Esophagus muscularis mucosa (tissue), 4 donors: ENCODE data around the gene WNT10A. TPM values are rescaled to one million over a fixed set of nuclear protein-coding genes. Genes with fewer than 3 reads are reported as not detected.
A peak's percentile ranks its signal among the peaks of the same experiment; 100 is the strongest.

Experiments
- DNase-seq: peaks from one replicate; pipeline ENCODE4 v3.0.0-alpha.2; 2017; ENCODE audit errors: extremely low spot score
- H3K27ac ChIP-seq, 4 donors: fragments of 200-600 bp; sonication (generic); replicated peaks in 1 of 4; 1 replicate in 3 of 4; 2 replicates in 1 of 4; pipeline ENCODE4 v1.5.1; 2016 to 2019; ENCODE audit warnings: mild to moderate bottlenecking in 1 of 4
- H3K27me3 ChIP-seq, 4 donors: fragments of 200-600 bp; sonication (generic); one replicate each; pipeline versions ENCODE4 v1.5.1 to v1.6.0; 2016 to 2019
- H3K36me3 ChIP-seq, 4 donors: fragments of 200-600 bp; sonication (generic); one replicate each; pipeline ENCODE4 v1.5.1; 2016 to 2019
- H3K4me1 ChIP-seq, 4 donors: fragments of 200-600 bp; sonication (generic); one replicate each; pipeline ENCODE4 v1.5.1; 2016 to 2019
- H3K4me3 ChIP-seq, 4 donors: fragments of 200-600 bp; sonication (generic); 1 replicate in 2 of 4; 2 replicates in 2 of 4; pipeline ENCODE4 v1.5.1; 2016 to 2019; ENCODE audit warnings: mild to moderate bottlenecking in 4 of 4, moderate library complexity in 1 of 4
- H3K9me3 ChIP-seq, 4 donors: fragments of 200-600 bp; sonication (generic); 1 replicate in 3 of 4; 2 replicates in 1 of 4; pipeline ENCODE4 v1.5.1; 2016 to 2019
- EP300 ChIP-seq: sonication (generic); formaldehyde crosslinking; IDR thresholded peaks from one replicate; pipeline ENCODE4 v1.6.1; 2017; ENCODE audit warnings: antibody characterized with exemption
- POLR2A ChIP-seq: fragments of 450-650 bp; IDR thresholded peaks from one replicate; pipeline ENCODE4 v1.6.1; 2017; ENCODE audit warnings: antibody characterized with exemption, moderate library complexity, mild to moderate bottlenecking, low read depth
- POLR2AphosphoS5 ChIP-seq, 2 donors: sonication (generic); formaldehyde crosslinking; IDR thresholded peaks; one replicate each; pipeline ENCODE4 v1.6.1; 2017; ENCODE audit warnings: antibody characterized with exemption in 2 of 2
- WGBS: methylation state at CpG from one replicate; pipeline ENCODE4 v1.1.5; 2018; 5-methylcytosine and 5-hydroxymethylcytosine counted together
- intact Hi-C: fragments of 100-400 bp; cut with DNase I; formaldehyde crosslinking; loops from one replicate; pipeline ENCODE4 v1.15.1; 2023
- total RNA-seq, 4 donors: library from RNA; depleted of rRNA; stranded (reverse); fragments of >200 nt; gene quantifications; one replicate each; pipeline versions ENCODE4 v1.1.0 to v1.2.1, GENCODE V29; 2016
- TF ChIP-seq, protein P1 (sequence below), 3 experiments: fragments of 200-600 bp in 2 of 3; fragments of 450-650 bp in 1 of 3; sonication (generic) in 2 of 3; IDR thresholded peaks; one replicate each; pipeline ENCODE4 v1.5.1; 2017 to 2019; ENCODE audit warnings: antibody characterized with exemption in 3 of 3, mild to moderate bottlenecking in 2 of 3, moderate library complexity in 1 of 3

Gene WNT10A
- total RNA-seq, 4 donors from 2014 or later = 0.17 TPM; not detected in 3

- DNase-seq = no peak
- Histone ChIP-seq H3K27ac (no peak overlapping the region), H3K27me3 (peaks cover 0 to 99% (median 70%) of the 10 kb centered on the region in 4 donors), H3K36me3 (no peaks in the 10 kb centered on the region), H3K9me3 (no peaks in the 10 kb centered on the region), H3K4me1 (peaks cover 11 to 40% (median 24%) of the 10 kb centered on the region in 4 donors), H3K4me3 (no peak overlapping the region)
- TF ChIP-seq POLR2AphosphoS5 (IDR thresholded peaks at IDR 0.05) (no peak), POLR2A (no peak), EP300 (no peak)
- TF ChIP-seq, protein P1, sequence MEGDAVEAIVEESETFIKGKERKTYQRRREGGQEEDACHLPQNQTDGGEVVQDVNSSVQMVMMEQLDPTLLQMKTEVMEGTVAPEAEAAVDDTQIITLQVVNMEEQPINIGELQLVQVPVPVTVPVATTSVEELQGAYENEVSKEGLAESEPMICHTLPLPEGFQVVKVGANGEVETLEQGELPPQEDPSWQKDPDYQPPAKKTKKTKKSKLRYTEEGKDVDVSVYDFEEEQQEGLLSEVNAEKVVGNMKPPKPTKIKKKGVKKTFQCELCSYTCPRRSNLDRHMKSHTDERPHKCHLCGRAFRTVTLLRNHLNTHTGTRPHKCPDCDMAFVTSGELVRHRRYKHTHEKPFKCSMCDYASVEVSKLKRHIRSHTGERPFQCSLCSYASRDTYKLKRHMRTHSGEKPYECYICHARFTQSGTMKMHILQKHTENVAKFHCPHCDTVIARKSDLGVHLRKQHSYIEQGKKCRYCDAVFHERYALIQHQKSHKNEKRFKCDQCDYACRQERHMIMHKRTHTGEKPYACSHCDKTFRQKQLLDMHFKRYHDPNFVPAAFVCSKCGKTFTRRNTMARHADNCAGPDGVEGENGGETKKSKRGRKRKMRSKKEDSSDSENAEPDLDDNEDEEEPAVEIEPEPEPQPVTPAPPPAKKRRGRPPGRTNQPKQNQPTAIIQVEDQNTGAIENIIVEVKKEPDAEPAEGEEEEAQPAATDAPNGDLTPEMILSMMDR (IDR thresholded peaks at IDR 0.05) = no peak
- 84% methylated on average over 5 of the region's 6 CpGs for WGBS
- intact Hi-C loops = no loop called here
These were observed 3.3 kb upstream of the WNT10A start for GRCh38 chr2:218877331-218877730.

DNA sequence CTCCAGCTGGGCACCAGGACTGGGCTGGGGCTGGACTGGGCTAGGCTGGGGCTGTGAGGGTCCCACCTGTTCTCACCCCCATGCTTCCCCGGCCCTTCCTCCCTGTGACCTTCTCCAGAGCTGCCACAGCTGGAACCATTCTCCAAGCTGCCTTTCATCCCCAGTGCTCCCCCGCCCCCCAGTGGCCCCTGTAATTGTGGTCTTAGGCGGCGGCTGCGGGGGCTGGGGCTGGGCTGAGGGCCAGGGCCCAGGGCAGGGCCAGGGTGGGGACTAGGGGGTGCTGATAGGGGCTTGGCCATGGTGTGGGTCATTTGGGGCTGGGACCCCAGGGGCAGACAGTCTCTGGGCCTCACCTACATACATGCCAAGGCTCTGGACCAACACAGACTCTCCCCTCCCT, 2.8 kb upstream of the WNT10A start:
- H3K27me3 ChIP-seq = peaks cover 0 to 99% (median 64%) of the 10 kb centered on the region in 4 donors
- peaks cover 11 to 36% (median 27%) of the 10 kb centered on the region in 4 donors for H3K4me1 ChIP-seq
- no peak overlapping the region for H3K4me3 ChIP-seq
- no peak for DNase-seq
- TF ChIP-seq POLR2AphosphoS5 (IDR thresholded peaks at IDR 0.05) = no peak
- TF ChIP-seq, protein P1 (IDR thresholded peaks at IDR 0.05) = no peak
- TF ChIP-seq POLR2A = no peak
- no peak for TF ChIP-seq EP300
- intact Hi-C loops = no loop called here
- no peaks in the 10 kb centered on the region for H3K9me3 ChIP-seq
- no peak overlapping the region for H3K27ac ChIP-seq
- WGBS = 33% methylated on average over 1 of the region's 5 CpGs
- no peaks in the 10 kb centered on the region for H3K36me3 ChIP-seq

GRCh38 chr2:218878486-218878885, 2.2 kb upstream of the WNT10A start:
- intact Hi-C loops = no loop called here
- H3K4me3 ChIP-seq = no peak overlapping the region
- H3K4me1 ChIP-seq = peaks cover 16 to 36% (median 28%) of the 10 kb centered on the region in 4 donors
- no peaks in the 10 kb centered on the region for H3K9me3 ChIP-seq
- no peak for TF ChIP-seq POLR2AphosphoS5 (IDR thresholded peaks at IDR 0.05)
- TF ChIP-seq POLR2A = no peak
- no peaks in the 10 kb centered on the region for H3K36me3 ChIP-seq
- H3K27ac ChIP-seq = no peak overlapping the region
- WGBS = 68% methylated on average over 6 of the region's 6 CpGs
- DNase-seq = no peak
- H3K27me3 ChIP-seq = peaks cover 0 to 99% (median 60%) of the 10 kb centered on the region in 4 donors

GRCh38 chr2:218878926-218879761, 1.5 kb upstream of the WNT10A start:
- Histone ChIP-seq H3K36me3 (no peaks in the 10 kb centered on the region), H3K4me3 (no peak overlapping the region), H3K4me1 (peaks cover 19 to 39% (median 32%) of the 10 kb centered on the region in 4 donors), H3K9me3 (no peaks in the 10 kb centered on the region), H3K27me3 (peaks cover 0 to 99% (median 55%) of the 10 kb centered on the region in 4 donors), H3K27ac (no peak overlapping the region)
- DNase-seq = no peak
- no peak for TF ChIP-seq POLR2AphosphoS5 (IDR thresholded peaks at IDR 0.05)
- TF ChIP-seq, protein P1 (IDR thresholded peaks at IDR 0.05) = no peak
- no peak for TF ChIP-seq POLR2A
- TF ChIP-seq EP300 = no peak
- 33% methylated on average over 12 of the region's 16 CpGs for WGBS
- intact Hi-C loops = no loop called here

DNA sequence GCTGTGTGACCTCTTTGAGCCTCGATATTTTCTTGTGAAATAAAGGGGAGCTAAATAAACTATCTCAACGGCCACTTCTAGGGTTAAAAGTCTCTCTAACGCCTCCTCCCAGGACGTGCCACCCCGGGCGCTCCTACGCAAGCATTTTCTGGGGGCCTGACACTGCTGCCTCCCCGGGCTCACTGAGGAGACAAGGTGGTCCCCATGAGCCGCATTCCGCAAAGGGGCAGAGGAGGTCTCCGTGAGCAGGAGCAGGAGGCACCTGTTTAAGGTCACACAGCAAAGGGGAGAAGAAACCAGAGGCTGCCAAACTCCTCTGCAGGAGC, 913 bp upstream of the WNT10A start:
- no peak overlapping the region for H3K27ac ChIP-seq
- intact Hi-C loops = no loop called here
- peaks cover 19 to 40% (median 32%) of the 10 kb centered on the region in 4 donors for H3K4me1 ChIP-seq
- no peak for DNase-seq
- 21% methylated on average over 9 of the region's 11 CpGs for WGBS
- TF ChIP-seq, protein P1 (IDR thresholded peaks at IDR 0.05) = no peak
- no peak for TF ChIP-seq EP300
- no peak for TF ChIP-seq POLR2AphosphoS5 (IDR thresholded peaks at IDR 0.05)
- TF ChIP-seq POLR2A = no peak
- no peaks in the 10 kb centered on the region for H3K36me3 ChIP-seq
- H3K27me3 ChIP-seq = peaks cover 0 to 99% (median 52%) of the 10 kb centered on the region in 4 donors
- H3K4me3 ChIP-seq = peak overlapping the region in 3 of 4 donors; percentile 36 to 51 (median 37)
- no peaks in the 10 kb centered on the region for H3K9me3 ChIP-seq
